Lung (tissue), 12 donors: ENCODE measurements around the gene HYAL3. TPM values are rescaled to one million over a fixed set of nuclear protein-coding genes. Genes with fewer than 3 reads are reported as not detected.

Experiments used
- ATAC-seq: fragments of 200-7000 bp; cut with Tn5 transposase; one replicate; pipeline ENCODE4 v1.9.1; 2020; ENCODE audit warnings: moderate number of reproducible peaks; ENCODE audit not compliant: insufficient read depth, low FRiP score
- DNase-seq, 3 donors: peaks; one replicate each; pipeline ENCODE4 v3.0.0-alpha.2; 2013 to 2017
- H3K27ac ChIP-seq, 2 donors: one replicate each; pipeline ENCODE4 v1.5.1; 2013; ENCODE audit warnings: mild to moderate bottlenecking in 2 of 2, moderate library complexity in 2 of 2, control low read depth in 1 of 2, inconsistent platforms in 1 of 2, low read depth in 1 of 2, low read length in 1 of 2
- H3K27me3 ChIP-seq, 3 donors: one replicate each; pipeline ENCODE4 v1.5.1; 2013; ENCODE audit warnings: low read length in 2 of 3; ENCODE audit not compliant: control insufficient read depth in 3 of 3, insufficient read depth in 3 of 3
- H3K36me3 ChIP-seq, 4 donors: one replicate each; pipeline ENCODE4 v1.5.1; 2013; ENCODE audit warnings: low read length in 4 of 4, mild to moderate bottlenecking in 1 of 4, moderate library complexity in 1 of 4; ENCODE audit not compliant: control insufficient read depth in 4 of 4, insufficient read depth in 4 of 4
- H3K4me1 ChIP-seq, 5 donors: one replicate each; pipeline ENCODE4 v1.5.1; 2013; ENCODE audit warnings: low read length in 5 of 5, mild to moderate bottlenecking in 2 of 5, moderate library complexity in 1 of 5; ENCODE audit not compliant: control insufficient read depth in 5 of 5, insufficient read depth in 5 of 5
- H3K4me3 ChIP-seq: one replicate; pipeline ENCODE4 v1.5.1; 2013; ENCODE audit warnings: mild to moderate bottlenecking, control low read depth, moderate library complexity
- H3K9ac ChIP-seq, 2 donors: one replicate each; pipeline ENCODE4 v1.5.1; 2013; ENCODE audit warnings: low read length in 2 of 2, control low read depth in 1 of 2; ENCODE audit not compliant: insufficient read depth in 1 of 2
- H3K9me3 ChIP-seq, 4 donors: one replicate each; pipeline ENCODE4 v1.5.1; 2013; ENCODE audit warnings: low read length in 3 of 4, mild to moderate bottlenecking in 1 of 4, moderate library complexity in 1 of 4; ENCODE audit not compliant: control insufficient read depth in 4 of 4, insufficient read depth in 3 of 4
- WGBS, 2 donors: extraction: QIAGEN DNeasy Blood & Tissue Kit; methylation state at CpG; one replicate each; pipeline ENCODE4 v1.1.7; 2013; 5-methylcytosine and 5-hydroxymethylcytosine counted together
- polyA plus RNA-seq, 2 donors: library from polyadenylated mRNA; stranded (reverse); fragments of 200-250 nt; gene quantifications; one replicate each; pipeline ENCODE4 v1.2.1, GENCODE V29; 2013
- total RNA-seq, 2 donors: library from RNA; depleted of rRNA in 1 of 2; stranded (reverse); fragments of >200 nt in 1 of 2; gene quantifications; one replicate each; pipeline ENCODE4 v1.2.1, GENCODE V29; 2014 to 2021
- TF ChIP-seq, protein P1 (sequence below): IDR thresholded peaks from 2 replicates; pipeline ENCODE4 v1.5.1; 2012; ENCODE audit warnings: mild to moderate bottlenecking; ENCODE audit errors: control extremely low read depth, extremely low read depth
- donor health status: control.
- donor health status: control.
- donor health status: Bipolar disorder and iron deficiency.
- donor health status: healthy.
- donor health status: DM: yes; HTN: yes; CAD: no.

Gene HYAL3
- total and polyA plus RNA-seq, 4 donors, result 1.4 to 4.9 (median 3.3) TPM

DNA sequence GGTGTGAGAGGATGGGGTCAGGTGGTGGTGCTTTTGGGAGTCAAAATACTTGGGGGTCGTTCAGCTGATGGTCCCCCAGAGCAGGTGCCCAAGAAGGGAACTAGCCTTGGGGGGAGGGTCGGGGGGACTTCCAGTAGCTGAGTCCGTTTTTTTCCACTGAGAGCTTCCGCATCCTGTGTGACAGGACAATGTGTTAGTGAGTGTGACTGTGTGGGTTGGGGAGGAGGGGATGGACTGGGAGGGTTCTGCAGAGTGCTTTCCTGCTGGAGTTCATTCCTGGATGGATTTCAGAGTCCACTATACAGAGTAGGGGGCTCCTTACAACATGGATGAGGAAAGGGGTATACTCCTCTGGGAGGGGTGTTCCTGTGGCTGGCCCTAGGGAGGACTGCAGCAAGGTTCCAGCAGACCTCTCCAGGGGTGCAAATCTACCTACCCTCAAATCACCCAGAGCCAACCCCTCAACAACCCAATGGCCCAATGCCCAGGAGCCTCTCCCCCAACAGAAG, 23.9 kb upstream of the HYAL3 start:
- ATAC-seq (no peak), DNase-seq (peak; percentile 49 to 81 (median 63))
- WGBS, 2 donors, result 26 to 28% methylated on average over 4 of the region's 4 CpGs
- peaks cover 0 to 55% (median 21%) of the 10 kb centered on the region in 5 donors for H3K4me1 ChIP-seq
- no peak overlapping the region for H3K9ac ChIP-seq
- H3K36me3 ChIP-seq, result peaks cover 0 to 24% (median 11%) of the 10 kb centered on the region in 4 donors
- H3K4me3 ChIP-seq, result no peak overlapping the region
- TF ChIP-seq, protein P1, sequence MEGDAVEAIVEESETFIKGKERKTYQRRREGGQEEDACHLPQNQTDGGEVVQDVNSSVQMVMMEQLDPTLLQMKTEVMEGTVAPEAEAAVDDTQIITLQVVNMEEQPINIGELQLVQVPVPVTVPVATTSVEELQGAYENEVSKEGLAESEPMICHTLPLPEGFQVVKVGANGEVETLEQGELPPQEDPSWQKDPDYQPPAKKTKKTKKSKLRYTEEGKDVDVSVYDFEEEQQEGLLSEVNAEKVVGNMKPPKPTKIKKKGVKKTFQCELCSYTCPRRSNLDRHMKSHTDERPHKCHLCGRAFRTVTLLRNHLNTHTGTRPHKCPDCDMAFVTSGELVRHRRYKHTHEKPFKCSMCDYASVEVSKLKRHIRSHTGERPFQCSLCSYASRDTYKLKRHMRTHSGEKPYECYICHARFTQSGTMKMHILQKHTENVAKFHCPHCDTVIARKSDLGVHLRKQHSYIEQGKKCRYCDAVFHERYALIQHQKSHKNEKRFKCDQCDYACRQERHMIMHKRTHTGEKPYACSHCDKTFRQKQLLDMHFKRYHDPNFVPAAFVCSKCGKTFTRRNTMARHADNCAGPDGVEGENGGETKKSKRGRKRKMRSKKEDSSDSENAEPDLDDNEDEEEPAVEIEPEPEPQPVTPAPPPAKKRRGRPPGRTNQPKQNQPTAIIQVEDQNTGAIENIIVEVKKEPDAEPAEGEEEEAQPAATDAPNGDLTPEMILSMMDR, result no peak
- H3K27me3 ChIP-seq, result no peaks in the 10 kb centered on the region
- peak overlapping the region; percentile 78 to 94 for H3K27ac ChIP-seq
- no peaks in the 10 kb centered on the region for H3K9me3 ChIP-seq

DNA sequence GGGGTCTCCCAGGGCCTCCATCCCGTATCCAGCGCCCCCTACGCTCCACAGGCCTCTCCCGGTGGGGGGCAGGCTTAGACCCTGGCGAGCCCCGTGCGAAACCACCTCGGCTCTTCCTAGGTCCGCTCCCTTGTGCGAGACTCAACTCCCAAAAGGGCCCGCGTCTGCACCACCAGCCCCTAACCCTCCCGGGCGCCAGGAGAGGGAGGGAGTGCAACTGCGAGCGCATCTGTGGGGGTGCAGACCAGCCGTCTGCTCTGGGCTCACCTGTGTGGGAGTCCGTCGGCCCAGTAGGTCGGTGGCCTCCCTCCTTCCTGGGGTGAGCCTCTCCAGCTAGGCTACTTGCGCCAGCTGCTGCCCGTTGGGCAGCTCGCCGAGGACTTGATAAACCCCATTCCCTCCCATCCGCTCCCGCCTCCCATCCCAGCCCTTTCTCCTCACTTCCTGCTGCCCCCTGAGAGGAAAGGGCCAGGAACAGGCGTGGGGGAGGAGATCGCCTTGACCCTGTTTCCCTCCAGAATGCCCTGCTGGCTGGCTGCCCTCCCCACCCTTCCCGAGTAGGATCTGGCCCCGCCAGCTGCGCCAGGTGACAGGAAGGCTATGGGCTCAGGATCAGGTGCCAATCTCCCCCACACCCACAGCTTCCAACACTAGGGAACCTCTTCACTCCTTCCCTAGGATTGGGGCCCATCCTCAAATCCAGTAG, 23.3 kb upstream of the HYAL3 start, which contains the start of gene HYAL2:
TSS of gene HYAL2 (minus strand) at position 360 of the 706 bp plus-strand sequence. CDS start 2,256 bp downstream, outside the sequence.
- Histone ChIP-seq H3K9ac (peak within 1 kb of the TSS; percentile 51 to 81), H3K27me3 (no peaks in the 10 kb centered on the region), H3K27ac (peak within 1 kb of the TSS; percentile 89 to 94), H3K36me3 (peaks cover 0 to 29% (median 13%) of the 10 kb centered on the region in 4 donors), H3K4me1 (peaks cover 0 to 58% (median 20%) of the 10 kb centered on the region in 5 donors), H3K4me3 (peak within 1 kb of the TSS; percentile 89), H3K9me3 (no peaks in the 10 kb centered on the region)
- ATAC-seq, result no peak
- TF ChIP-seq, protein P1, result no peak
- DNase-seq, result peak; percentile 49 to 76 (median 52)
- 34 to 50% methylated on average over 27 to 31 of the region's 31 CpGs for WGBS, 2 donors

DNA sequence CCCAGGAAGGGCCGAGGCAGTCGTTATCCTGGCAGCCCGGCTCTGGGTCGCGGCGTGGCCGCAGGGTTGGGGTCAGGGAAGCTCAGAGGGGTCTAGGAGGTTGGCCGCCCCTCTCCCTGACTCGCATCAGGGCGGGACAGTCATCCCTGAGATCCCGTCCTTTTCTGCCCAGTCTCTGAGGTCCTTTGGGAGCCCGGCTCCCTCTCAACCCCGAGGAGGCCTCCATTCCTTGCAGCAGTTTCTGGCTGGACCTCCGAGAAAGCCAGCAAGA, 22.8 kb upstream of the HYAL3 start:
- H3K9me3 ChIP-seq, result no peaks in the 10 kb centered on the region
- H3K27me3 ChIP-seq, result no peaks in the 10 kb centered on the region
- 17 to 27% methylated on average over 14 of the region's 14 CpGs for WGBS, 2 donors
- no peak for ATAC-seq
- H3K36me3 ChIP-seq, result peaks cover 0 to 29% (median 15%) of the 10 kb centered on the region in 4 donors
- TF ChIP-seq, protein P1, result no peak
- H3K4me3 ChIP-seq, result peak overlapping the region; percentile 61
- peaks cover 0 to 53% (median 15%) of the 10 kb centered on the region in 5 donors for H3K4me1 ChIP-seq
- no peak overlapping the region for H3K9ac ChIP-seq
- no peak for DNase-seq
- peak overlapping the region; percentile 78 to 94 for H3K27ac ChIP-seq
